ENCODE data around the gene SLITRK5.

GRCh38 chr13:87661471-87661870 is 9.7 kb upstream of the SLITRK5 start:
- TF ChIP-seq CTCF (IDR thresholded peaks at IDR 0.05; ENCODE audit: low read depth, low read length) (no peak), EZH2phosphoT487 (IDR thresholded peaks at IDR 0.05; ENCODE audit: low read depth) (no peak)

Data from OCI-LY3 (cell line).